Esophagus muscularis mucosa (tissue), 4 donors: ENCODE results near the gene DNAJC21. TPM values are rescaled to one million over a fixed set of nuclear protein-coding genes. Genes with fewer than 3 reads are reported as not detected.

Experiments
- DNase-seq: peaks from one replicate; pipeline ENCODE4 v3.0.0-alpha.2; 2017; ENCODE audit errors: extremely low spot score
- H3K27ac ChIP-seq, 4 donors: fragments of 200-600 bp; sonication (generic); replicated peaks in 1 of 4; 1 replicate in 3 of 4; 2 replicates in 1 of 4; pipeline ENCODE4 v1.5.1; 2016 to 2019; ENCODE audit warnings: mild to moderate bottlenecking in 1 of 4
- H3K27me3 ChIP-seq, 4 donors: fragments of 200-600 bp; sonication (generic); one replicate each; pipeline versions ENCODE4 v1.5.1 to v1.6.0; 2016 to 2019
- H3K36me3 ChIP-seq, 4 donors: fragments of 200-600 bp; sonication (generic); one replicate each; pipeline ENCODE4 v1.5.1; 2016 to 2019
- H3K4me1 ChIP-seq, 4 donors: fragments of 200-600 bp; sonication (generic); one replicate each; pipeline ENCODE4 v1.5.1; 2016 to 2019
- H3K4me3 ChIP-seq, 4 donors: fragments of 200-600 bp; sonication (generic); 1 replicate in 2 of 4; 2 replicates in 2 of 4; pipeline ENCODE4 v1.5.1; 2016 to 2019; ENCODE audit warnings: mild to moderate bottlenecking in 4 of 4, moderate library complexity in 1 of 4
- H3K9me3 ChIP-seq, 4 donors: fragments of 200-600 bp; sonication (generic); 1 replicate in 3 of 4; 2 replicates in 1 of 4; pipeline ENCODE4 v1.5.1; 2016 to 2019
- EP300 ChIP-seq: sonication (generic); formaldehyde crosslinking; IDR thresholded peaks from one replicate; pipeline ENCODE4 v1.6.1; 2017; ENCODE audit warnings: antibody characterized with exemption
- POLR2A ChIP-seq: fragments of 450-650 bp; IDR thresholded peaks from one replicate; pipeline ENCODE4 v1.6.1; 2017; ENCODE audit warnings: antibody characterized with exemption, moderate library complexity, mild to moderate bottlenecking, low read depth
- POLR2AphosphoS5 ChIP-seq, 2 donors: sonication (generic); formaldehyde crosslinking; IDR thresholded peaks; one replicate each; pipeline ENCODE4 v1.6.1; 2017; ENCODE audit warnings: antibody characterized with exemption in 2 of 2
- WGBS: methylation state at CpG from one replicate; pipeline ENCODE4 v1.1.5; 2018; 5-methylcytosine and 5-hydroxymethylcytosine counted together
- intact Hi-C: fragments of 100-400 bp; cut with DNase I; formaldehyde crosslinking; loops from one replicate; pipeline ENCODE4 v1.15.1; 2023
- total RNA-seq, 4 donors: library from RNA; depleted of rRNA; stranded (reverse); fragments of >200 nt; gene quantifications; one replicate each; pipeline versions ENCODE4 v1.1.0 to v1.2.1, GENCODE V29; 2016
- TF ChIP-seq, protein P1 (sequence below), 3 experiments: fragments of 200-600 bp in 2 of 3; fragments of 450-650 bp in 1 of 3; sonication (generic) in 2 of 3; IDR thresholded peaks; one replicate each; pipeline ENCODE4 v1.5.1; 2017 to 2019; ENCODE audit warnings: antibody characterized with exemption in 3 of 3, mild to moderate bottlenecking in 2 of 3, moderate library complexity in 1 of 3

Gene DNAJC21
- total RNA-seq, 4 donors from 2014 or later, result 54.5 to 85.6 (median 61.5) TPM

DNA sequence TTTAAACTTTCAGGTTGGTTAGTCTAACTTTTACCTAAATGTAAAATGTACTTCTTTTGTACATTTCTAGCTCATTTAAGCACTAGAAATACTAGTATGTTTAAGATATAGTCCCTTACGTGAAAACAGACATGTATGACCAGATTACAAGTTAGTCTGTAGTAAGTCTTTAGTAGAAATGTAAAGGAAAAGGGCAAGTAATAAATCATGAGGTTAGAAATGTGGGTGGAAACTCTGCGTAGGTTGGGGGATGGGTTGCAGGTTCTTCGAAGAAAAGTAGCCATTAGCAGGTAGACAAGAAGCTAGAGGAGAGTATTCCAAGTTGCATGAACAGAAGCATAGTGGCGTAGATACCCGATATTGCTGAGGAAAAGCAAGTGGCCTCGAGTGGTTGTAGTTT lies 36.9 kb upstream of the DNAJC21 start:
- H3K27me3 ChIP-seq, result no peaks in the 10 kb centered on the region
- H3K4me1 ChIP-seq, result no peaks in the 10 kb centered on the region
- WGBS, result 89% methylated on average over 6 of the region's 6 CpGs
- no peak overlapping the region for H3K27ac ChIP-seq
- TF ChIP-seq, protein P1, sequence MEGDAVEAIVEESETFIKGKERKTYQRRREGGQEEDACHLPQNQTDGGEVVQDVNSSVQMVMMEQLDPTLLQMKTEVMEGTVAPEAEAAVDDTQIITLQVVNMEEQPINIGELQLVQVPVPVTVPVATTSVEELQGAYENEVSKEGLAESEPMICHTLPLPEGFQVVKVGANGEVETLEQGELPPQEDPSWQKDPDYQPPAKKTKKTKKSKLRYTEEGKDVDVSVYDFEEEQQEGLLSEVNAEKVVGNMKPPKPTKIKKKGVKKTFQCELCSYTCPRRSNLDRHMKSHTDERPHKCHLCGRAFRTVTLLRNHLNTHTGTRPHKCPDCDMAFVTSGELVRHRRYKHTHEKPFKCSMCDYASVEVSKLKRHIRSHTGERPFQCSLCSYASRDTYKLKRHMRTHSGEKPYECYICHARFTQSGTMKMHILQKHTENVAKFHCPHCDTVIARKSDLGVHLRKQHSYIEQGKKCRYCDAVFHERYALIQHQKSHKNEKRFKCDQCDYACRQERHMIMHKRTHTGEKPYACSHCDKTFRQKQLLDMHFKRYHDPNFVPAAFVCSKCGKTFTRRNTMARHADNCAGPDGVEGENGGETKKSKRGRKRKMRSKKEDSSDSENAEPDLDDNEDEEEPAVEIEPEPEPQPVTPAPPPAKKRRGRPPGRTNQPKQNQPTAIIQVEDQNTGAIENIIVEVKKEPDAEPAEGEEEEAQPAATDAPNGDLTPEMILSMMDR (IDR thresholded peaks at IDR 0.05), result no peak
- TF ChIP-seq POLR2AphosphoS5 (IDR thresholded peaks at IDR 0.05) (no peak), EP300 (no peak), POLR2A (no peak)
- no peak overlapping the region for H3K4me3 ChIP-seq
- DNase-seq, result no peak
- no peaks in the 10 kb centered on the region for H3K9me3 ChIP-seq
- peaks cover 0 to 8% (median 0%) of the 10 kb centered on the region in 4 donors for H3K36me3 ChIP-seq
- intact Hi-C loops, result loop anchor here (2.0 kb wide), 1 partner anchor 370 kb away; no protein-coding TSS in a partner anchor

DNA sequence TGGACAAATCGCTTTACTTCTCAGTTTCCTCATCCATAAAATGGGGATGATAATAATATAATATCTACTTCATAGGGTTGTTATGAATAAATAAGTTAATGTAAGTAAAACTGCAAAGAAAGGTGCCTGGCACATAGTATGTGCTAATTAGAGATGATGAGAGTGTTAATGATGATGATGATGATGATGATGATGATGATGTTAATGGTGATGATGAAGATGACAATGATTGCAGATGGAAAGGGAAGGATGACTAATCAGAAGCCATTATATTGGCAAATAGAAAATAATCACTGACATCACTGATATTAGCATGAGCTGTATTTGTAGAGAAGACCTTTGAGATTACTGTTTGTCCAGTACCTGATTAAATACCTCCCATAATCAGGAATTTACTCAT lies 34.6 kb upstream of the DNAJC21 start:
- 100% methylated on average over 1 of the region's 1 CpG for WGBS
- DNase-seq, result no peak
- TF ChIP-seq, protein P1 (IDR thresholded peaks at IDR 0.05), result no peak
- TF ChIP-seq POLR2A (no peak), EP300 (no peak), POLR2AphosphoS5 (IDR thresholded peaks at IDR 0.05) (no peak)

DNA sequence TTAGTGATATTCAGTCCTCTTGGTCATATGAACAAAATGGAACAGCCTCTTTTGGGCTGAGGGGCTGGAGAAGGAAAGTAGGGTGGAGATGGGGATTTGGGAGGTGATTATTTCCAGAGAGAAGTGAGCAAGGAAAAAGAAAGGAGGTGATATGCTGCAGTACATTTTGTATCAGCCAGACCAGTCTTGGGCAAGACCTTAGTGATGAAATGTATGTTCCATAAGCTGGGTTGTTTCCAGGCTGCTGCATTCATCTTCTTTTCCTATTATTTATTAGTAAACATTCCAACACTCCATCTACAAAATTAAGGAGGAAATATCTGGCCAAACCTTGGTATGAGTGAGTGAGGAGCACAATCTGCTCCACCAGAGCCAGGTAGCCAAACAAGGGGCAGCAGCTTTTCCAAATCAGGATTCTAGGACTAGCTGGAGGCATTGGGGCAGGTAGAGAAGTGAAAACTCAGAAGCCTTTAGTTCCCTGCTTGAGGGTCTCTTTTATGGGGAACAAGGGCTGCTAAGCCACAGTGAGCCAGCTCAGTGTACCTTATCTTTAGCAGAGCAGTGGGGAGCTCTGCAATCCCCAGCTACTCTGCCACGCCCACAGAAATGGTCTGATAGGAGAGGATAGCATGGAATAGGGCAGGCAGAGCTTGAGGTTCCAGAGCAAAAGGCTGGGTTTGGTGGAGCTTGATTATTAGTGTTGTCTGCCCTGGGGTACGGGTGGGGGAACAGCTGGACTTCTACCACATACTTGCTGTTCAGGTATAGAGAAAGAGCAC lies 33.5 kb upstream of the DNAJC21 start:
- WGBS, result 100% methylated on average over 2 of the region's 2 CpGs

More for the DNA sequence above, 34.6 kb upstream of the DNAJC21 start:
- no peak overlapping the region for H3K27ac ChIP-seq
- H3K36me3 ChIP-seq, result peaks cover 0 to 8% (median 0%) of the 10 kb centered on the region in 4 donors
- H3K27me3 ChIP-seq, result no peaks in the 10 kb centered on the region
- H3K4me3 ChIP-seq, result no peak overlapping the region
- peaks cover 0 to 4% (median 0%) of the 10 kb centered on the region in 4 donors for H3K4me1 ChIP-seq
- intact Hi-C loops, result no loop called here
- no peaks in the 10 kb centered on the region for H3K9me3 ChIP-seq

DNA sequence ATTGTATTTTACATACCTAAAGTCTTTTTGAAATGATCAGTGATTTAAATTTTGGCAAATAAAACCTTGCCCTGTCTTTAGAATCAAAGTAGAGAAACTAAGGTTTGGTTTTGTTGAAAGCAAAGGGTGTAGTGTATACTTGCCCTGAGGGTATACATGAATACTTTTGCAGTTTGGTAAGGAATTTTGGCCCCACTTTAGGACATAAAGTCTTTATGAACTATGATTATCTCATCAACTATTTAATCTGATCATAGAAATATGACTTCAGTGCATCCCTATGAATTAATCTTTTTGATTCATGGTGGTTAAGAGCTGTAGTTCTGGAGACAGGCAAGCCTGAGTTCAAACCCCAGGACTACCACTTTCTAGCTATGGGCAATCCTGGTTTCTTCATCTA lies 31.7 kb upstream of the DNAJC21 start:
- H3K27me3 ChIP-seq, result no peaks in the 10 kb centered on the region
- no peaks in the 10 kb centered on the region for H3K9me3 ChIP-seq
- no peak overlapping the region for H3K4me3 ChIP-seq
- peaks cover 0 to 9% (median 7%) of the 10 kb centered on the region in 4 donors for H3K36me3 ChIP-seq
- peaks cover 0 to 4% (median 0%) of the 10 kb centered on the region in 4 donors for H3K4me1 ChIP-seq
- DNase-seq, result no peak
- intact Hi-C loops, result loop anchor here (2.0 kb wide), 1 partner anchor 411 kb away; no protein-coding TSS in a partner anchor
- no peak overlapping the region for H3K27ac ChIP-seq
- TF ChIP-seq POLR2A (no peak), POLR2AphosphoS5 (IDR thresholded peaks at IDR 0.05) (no peak), EP300 (no peak)
- TF ChIP-seq, protein P1 (IDR thresholded peaks at IDR 0.05), result no peak

More for the DNA sequence above, 33.5 kb upstream of the DNAJC21 start:
- no peak for TF ChIP-seq POLR2A
- no peak for TF ChIP-seq POLR2AphosphoS5 (IDR thresholded peaks at IDR 0.05)
- TF ChIP-seq, protein P1 (IDR thresholded peaks at IDR 0.05), result no peak
- TF ChIP-seq EP300, result no peak
- Histone ChIP-seq H3K9me3 (no peaks in the 10 kb centered on the region), H3K36me3 (peaks cover 0 to 8% (median 0%) of the 10 kb centered on the region in 4 donors), H3K27ac (no peak overlapping the region), H3K4me1 (peaks cover 0 to 4% (median 0%) of the 10 kb centered on the region in 4 donors), H3K4me3 (no peak overlapping the region), H3K27me3 (no peaks in the 10 kb centered on the region)
- intact Hi-C loops, result no loop called here
- DNase-seq, result no peak
